Measurements from ENCODE around the gene ETS1. TPM values are rescaled to one million over a fixed set of nuclear protein-coding genes. Genes with fewer than 3 reads are reported as not detected.

Gene ETS1
- total RNA-seq, 1 donor from 2014 or later: 62.7 TPM

DNA sequence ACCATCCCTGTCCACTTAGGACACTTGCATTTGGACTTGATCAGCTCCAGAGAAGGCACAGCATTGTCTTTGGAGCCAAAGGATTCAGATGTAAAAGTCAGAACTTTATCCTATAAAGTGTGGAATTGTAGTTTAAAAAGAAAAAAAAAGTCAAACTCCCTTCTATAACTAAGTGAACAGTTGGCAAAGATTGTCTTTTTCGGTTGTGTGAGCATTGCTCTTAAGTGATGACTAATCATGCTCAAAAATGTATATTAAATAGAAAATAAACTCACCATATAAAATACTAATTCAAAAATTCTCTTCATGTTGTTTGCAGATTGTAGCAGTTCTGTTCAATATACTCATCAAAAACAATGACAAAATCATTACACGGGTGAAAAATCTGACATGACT lies 93.8 kb downstream of the ETS1 start:
- Histone ChIP-seq H3K36me3 (ENCODE audit: control insufficient read depth, insufficient read depth, low read length) (peaks cover 7% of the 10 kb centered on the region), H3K27me3 (ENCODE audit: control insufficient read depth, insufficient read depth, low read length) (no peaks in the 10 kb centered on the region), H3K4me3 (ENCODE audit: low read depth, low read length) (no peak overlapping the region)
- FAIRE-seq: no peak
- no peak for DNase-seq (ENCODE audit: low read depth)
- no peak for TF ChIP-seq CTCF (IDR thresholded peaks at IDR 0.05; ENCODE audit: insufficient read depth, low read length, severe bottlenecking)

- Histone ChIP-seq H3K36me3 (ENCODE audit: control insufficient read depth, insufficient read depth, low read length) (peaks cover 7% of the 10 kb centered on the region), H3K27me3 (ENCODE audit: control insufficient read depth, insufficient read depth, low read length) (no peaks in the 10 kb centered on the region), H3K4me3 (ENCODE audit: low read depth, low read length) (no peak overlapping the region)
- TF ChIP-seq CTCF (IDR thresholded peaks at IDR 0.05; ENCODE audit: insufficient read depth, low read length, severe bottlenecking): no peak
- DNase-seq (ENCODE audit: low read depth) (no peak), FAIRE-seq (no peak)
These were observed 94.3 kb downstream of the ETS1 start for GRCh38 chr11:128492903-128493569.

- no peaks in the 10 kb centered on the region for H3K27me3 ChIP-seq (ENCODE audit: control insufficient read depth, insufficient read depth, low read length)
- H3K4me3 ChIP-seq (ENCODE audit: low read depth, low read length): no peak overlapping the region
- H3K36me3 ChIP-seq (ENCODE audit: control insufficient read depth, insufficient read depth, low read length): peaks cover 7% of the 10 kb centered on the region
- TF ChIP-seq CTCF (IDR thresholded peaks at IDR 0.05; ENCODE audit: insufficient read depth, low read length, severe bottlenecking): no peak
- DNase-seq (ENCODE audit: low read depth) (peak; percentile 70), FAIRE-seq (no peak)
These were observed 94.9 kb downstream of the ETS1 start for GRCh38 chr11:128492461-128492860.

GRCh38 chr11:128491195-128491936 lies 96.0 kb downstream of the ETS1 start:
- H3K4me3 ChIP-seq (ENCODE audit: low read depth, low read length): no peak overlapping the region
- DNase-seq (ENCODE audit: low read depth) (no peak), FAIRE-seq (no peak)
- H3K27me3 ChIP-seq (ENCODE audit: control insufficient read depth, insufficient read depth, low read length): no peaks in the 10 kb centered on the region
- no peak for TF ChIP-seq CTCF (IDR thresholded peaks at IDR 0.05; ENCODE audit: insufficient read depth, low read length, severe bottlenecking)
- H3K36me3 ChIP-seq (ENCODE audit: control insufficient read depth, insufficient read depth, low read length): peaks cover 10% of the 10 kb centered on the region

DNA sequence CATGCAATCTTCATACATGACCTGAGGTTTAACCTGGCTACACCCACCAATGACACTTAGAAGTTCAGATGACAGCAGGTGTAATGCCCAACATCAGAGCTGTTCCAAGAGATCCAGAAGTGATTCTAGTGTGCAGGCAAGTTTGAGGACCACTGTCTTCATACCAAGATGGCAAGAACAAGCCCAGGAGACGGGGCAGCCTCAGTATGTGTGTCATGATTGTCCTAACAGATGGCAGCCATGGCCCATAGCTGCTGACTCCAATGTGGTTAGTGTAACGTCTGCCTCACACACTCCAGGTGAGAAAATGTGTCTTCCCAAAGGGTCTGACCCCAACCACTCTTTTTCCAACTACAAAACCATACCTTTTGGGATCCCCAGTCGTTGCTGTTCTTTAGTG lies 97.3 kb downstream of the ETS1 start:
- no peak for TF ChIP-seq CTCF (IDR thresholded peaks at IDR 0.05; ENCODE audit: insufficient read depth, low read length, severe bottlenecking)
- peaks cover 15% of the 10 kb centered on the region for H3K36me3 ChIP-seq (ENCODE audit: control insufficient read depth, insufficient read depth, low read length)
- FAIRE-seq (no peak), DNase-seq (ENCODE audit: low read depth) (no peak)
- H3K4me3 ChIP-seq (ENCODE audit: low read depth, low read length): no peak overlapping the region
- H3K27me3 ChIP-seq (ENCODE audit: control insufficient read depth, insufficient read depth, low read length): no peaks in the 10 kb centered on the region

All from bronchial epithelial cell (primary cell).